A549 (cell line): ENCODE measurements around the gene ETV3.

ENCODE experiments used
- CTCF ChIP-seq: fragments of >200 bp; sonication (Bioruptor Twin); formaldehyde crosslinking; IDR thresholded peaks from 3 replicates; pipeline ENCODE4 v1.5.1; 2016
- MAX ChIP-seq: IDR thresholded peaks from 2 replicates; pipeline ENCODE4 v1.6.1; 2012

GRCh38 chr1:157144509-157144908, 6.3 kb upstream of the ETV3 start:
- TF ChIP-seq CTCF (no peak), MAX (no peak)
